ENCODE data around the gene SRMS.
A peak's percentile ranks its signal among the peaks of the same experiment; 100 is the strongest.

The SRMS gene

GRCh38 chr20:63498960-63499337 is 48.6 kb downstream of the SRMS start, which contains the start of gene EEF1A2:
EEF1A2 (minus strand) TSS chr20:63499083; CDS start chr20:63497763, 1,320 bp downstream.
- peak; percentile 64 for TF ChIP-seq CTCF (conservative IDR thresholded peaks at IDR 0.05)
- H3K27ac ChIP-seq: peak within 1 kb of the TSS; percentile 93

- TF ChIP-seq CTCF (conservative IDR thresholded peaks at IDR 0.05): no peak
- peak overlapping the region; percentile 93 for H3K27ac ChIP-seq
Observed at GRCh38 chr20:63497946-63498935, 49.3 kb downstream of the SRMS start.

- peak overlapping the region; percentile 93 for H3K27ac ChIP-seq
- TF ChIP-seq CTCF (conservative IDR thresholded peaks at IDR 0.05): no peak
Observed at GRCh38 chr20:63497138-63497945, 50.2 kb downstream of the SRMS start.

- peak overlapping the region; percentile 93 for H3K27ac ChIP-seq
- no peak for TF ChIP-seq CTCF (conservative IDR thresholded peaks at IDR 0.05)
Observed at GRCh38 chr20:63496596-63497120, 50.9 kb downstream of the SRMS start.

- TF ChIP-seq CTCF (conservative IDR thresholded peaks at IDR 0.05): peak; percentile 99
- H3K27ac ChIP-seq: peak overlapping the region; percentile 93
Observed at GRCh38 chr20:63495741-63496595, 51.6 kb downstream of the SRMS start.

GRCh38 chr20:63495167-63495720 is 52.3 kb downstream of the SRMS start:
- no peak for TF ChIP-seq CTCF (conservative IDR thresholded peaks at IDR 0.05)

More at GRCh38 chr20:63495167-63495720, 52.3 kb downstream of the SRMS start:
- H3K27ac ChIP-seq: no peak overlapping the region; the same call in 1 of the 2 replicates
